GM12878 (cell line): ENCODE results near the gene TMEM131L.

Source experiments
- ETV6 ChIP-seq, 2 experiments: fragments of 450-650 bp in 1 of 2; IDR thresholded peaks in 1 of 2; conservative IDR thresholded peaks in 1 of 2; 2 replicates each; pipeline ENCODE4 v1.6.1; 2014; ENCODE audit warnings: antibody characterized with exemption in 1 of 2, borderline replicate concordance in 1 of 2, low read depth in 1 of 2, mild to moderate bottlenecking in 1 of 2, moderate library complexity in 1 of 2
- EZH2 ChIP-seq: IDR thresholded peaks from 2 replicates; pipeline ENCODE4 v1.6.1; 2012; ENCODE audit warnings: low read depth, mild to moderate bottlenecking, control low read depth, inconsistent platforms, low read length, borderline replicate concordance; ENCODE audit not compliant: control insufficient read depth
- KDM1A ChIP-seq: fragments of 200-600 bp; sonication (generic); IDR thresholded peaks from 2 replicates; pipeline ENCODE4 v1.6.1; 2016; ENCODE audit warnings: borderline replicate concordance
- NBN ChIP-seq: fragments of 450-650 bp; IDR thresholded peaks from 2 replicates; pipeline ENCODE4 v1.6.1; 2016
- PML ChIP-seq: IDR thresholded peaks from 2 replicates; pipeline ENCODE4 v1.6.1; 2012; ENCODE audit warnings: low read length, inconsistent platforms
- POLR2AphosphoS5 ChIP-seq: IDR thresholded peaks from 2 replicates; pipeline ENCODE4 v1.6.1; 2011; ENCODE audit warnings: mild to moderate bottlenecking, low read length, inconsistent platforms
- SUPT20H ChIP-seq: IDR thresholded peaks from 2 replicates; pipeline ENCODE4 v1.6.1; 2011; ENCODE audit warnings: low read depth, mild to moderate bottlenecking, low read length, moderate library complexity, borderline replicate concordance; ENCODE audit not compliant: control insufficient read depth
- TAF1 ChIP-seq: IDR thresholded peaks from 2 replicates; pipeline ENCODE4 v1.6.1; 2011; ENCODE audit warnings: mild to moderate bottlenecking, low read depth, low read length, borderline replicate concordance
- ZNF274 ChIP-seq: IDR thresholded peaks from one replicate; pipeline ENCODE4 v1.8.0; 2011; ENCODE audit not compliant: insufficient read length, insufficient read depth
- ZNF384 ChIP-seq: IDR thresholded peaks from 2 replicates; pipeline ENCODE4 v1.6.1; 2012; ENCODE audit warnings: low read depth, mild to moderate bottlenecking, low read length, improper control_type of control experiment, borderline replicate concordance
- TF ChIP-seq, protein P1 (sequence below): IDR thresholded peaks from 2 replicates; pipeline ENCODE4 v1.6.1; 2012; ENCODE audit warnings: low read length, inconsistent platforms
- TF ChIP-seq, protein P2 (sequence below), 3 experiments: IDR thresholded peaks in 2 of 3; conservative IDR thresholded peaks in 1 of 3; 2 replicates each; pipeline ENCODE4 v1.5.1; 2011; ENCODE audit warnings: low read depth in 3 of 3, low read length in 3 of 3, mild to moderate bottlenecking in 3 of 3, control low read depth in 2 of 3, moderate library complexity in 2 of 3, inconsistent platforms in 1 of 3, mixed read lengths in 1 of 3; ENCODE audit not compliant: control insufficient read depth in 2 of 3, insufficient read depth in 1 of 3; ENCODE audit errors: extremely low read depth in 1 of 3

DNA sequence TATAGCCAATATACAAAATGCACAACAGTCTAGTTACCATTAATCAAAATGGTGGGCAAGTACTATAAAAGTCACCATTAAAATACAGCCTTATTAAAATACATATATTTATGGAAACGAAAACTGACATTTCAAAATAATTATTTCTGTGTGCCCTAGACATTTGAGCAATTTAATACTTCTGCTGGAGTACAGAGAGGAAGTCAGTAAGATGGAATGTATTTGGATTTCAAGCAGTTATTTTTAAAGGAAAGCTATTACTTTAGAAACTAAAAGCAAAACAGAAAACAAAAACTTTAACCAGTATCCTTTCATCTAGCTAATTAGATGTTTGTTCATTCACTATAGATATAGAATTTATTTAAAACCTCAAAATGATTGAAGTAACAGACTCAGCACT, 180.1 kb downstream of the TMEM131L start:
- TF ChIP-seq ZNF274 (no peak), POLR2AphosphoS5 (no peak), ZNF384 (no peak), SUPT20H (no peak), NBN (no peak), TAF1 (no peak), EZH2 (no peak), KDM1A (no peak), PML (no peak), ETV6 (conservative IDR thresholded peaks at IDR 0.05 in 1 of 2, IDR thresholded peaks at IDR 0.05 in 1 of 2; ENCODE audit: borderline replicate concordance in 1 of 2, low read depth in 1 of 2) (no peak)
- TF ChIP-seq, protein P1, sequence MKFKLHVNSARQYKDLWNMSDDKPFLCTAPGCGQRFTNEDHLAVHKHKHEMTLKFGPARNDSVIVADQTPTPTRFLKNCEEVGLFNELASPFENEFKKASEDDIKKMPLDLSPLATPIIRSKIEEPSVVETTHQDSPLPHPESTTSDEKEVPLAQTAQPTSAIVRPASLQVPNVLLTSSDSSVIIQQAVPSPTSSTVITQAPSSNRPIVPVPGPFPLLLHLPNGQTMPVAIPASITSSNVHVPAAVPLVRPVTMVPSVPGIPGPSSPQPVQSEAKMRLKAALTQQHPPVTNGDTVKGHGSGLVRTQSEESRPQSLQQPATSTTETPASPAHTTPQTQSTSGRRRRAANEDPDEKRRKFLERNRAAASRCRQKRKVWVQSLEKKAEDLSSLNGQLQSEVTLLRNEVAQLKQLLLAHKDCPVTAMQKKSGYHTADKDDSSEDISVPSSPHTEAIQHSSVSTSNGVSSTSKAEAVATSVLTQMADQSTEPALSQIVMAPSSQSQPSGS = no peak
- TF ChIP-seq, protein P2, sequence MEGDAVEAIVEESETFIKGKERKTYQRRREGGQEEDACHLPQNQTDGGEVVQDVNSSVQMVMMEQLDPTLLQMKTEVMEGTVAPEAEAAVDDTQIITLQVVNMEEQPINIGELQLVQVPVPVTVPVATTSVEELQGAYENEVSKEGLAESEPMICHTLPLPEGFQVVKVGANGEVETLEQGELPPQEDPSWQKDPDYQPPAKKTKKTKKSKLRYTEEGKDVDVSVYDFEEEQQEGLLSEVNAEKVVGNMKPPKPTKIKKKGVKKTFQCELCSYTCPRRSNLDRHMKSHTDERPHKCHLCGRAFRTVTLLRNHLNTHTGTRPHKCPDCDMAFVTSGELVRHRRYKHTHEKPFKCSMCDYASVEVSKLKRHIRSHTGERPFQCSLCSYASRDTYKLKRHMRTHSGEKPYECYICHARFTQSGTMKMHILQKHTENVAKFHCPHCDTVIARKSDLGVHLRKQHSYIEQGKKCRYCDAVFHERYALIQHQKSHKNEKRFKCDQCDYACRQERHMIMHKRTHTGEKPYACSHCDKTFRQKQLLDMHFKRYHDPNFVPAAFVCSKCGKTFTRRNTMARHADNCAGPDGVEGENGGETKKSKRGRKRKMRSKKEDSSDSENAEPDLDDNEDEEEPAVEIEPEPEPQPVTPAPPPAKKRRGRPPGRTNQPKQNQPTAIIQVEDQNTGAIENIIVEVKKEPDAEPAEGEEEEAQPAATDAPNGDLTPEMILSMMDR (IDR thresholded peaks at IDR 0.05 in 2 of 3, conservative IDR thresholded peaks at IDR 0.05 in 1 of 3; ENCODE audit: control insufficient read depth in 2 of 3, extremely low read depth in 1 of 3, insufficient read depth in 1 of 3, low read depth in 3 of 3, low read length in 3 of 3) = no peak
